Hematopoietic multipotent progenitor cell treated with erythropoietin and hydrocortisone succinate and interleukin-3 and kit ligand, for 17 days (in vitro differentiated cells): ENCODE data around the gene GLIPR1L1.

Experiments
- DNase-seq: peaks from one replicate; pipeline ENCODE4 v3.0.0-alpha.2; 2015; ENCODE audit warnings: low spot score

The GLIPR1L1 gene

DNA sequence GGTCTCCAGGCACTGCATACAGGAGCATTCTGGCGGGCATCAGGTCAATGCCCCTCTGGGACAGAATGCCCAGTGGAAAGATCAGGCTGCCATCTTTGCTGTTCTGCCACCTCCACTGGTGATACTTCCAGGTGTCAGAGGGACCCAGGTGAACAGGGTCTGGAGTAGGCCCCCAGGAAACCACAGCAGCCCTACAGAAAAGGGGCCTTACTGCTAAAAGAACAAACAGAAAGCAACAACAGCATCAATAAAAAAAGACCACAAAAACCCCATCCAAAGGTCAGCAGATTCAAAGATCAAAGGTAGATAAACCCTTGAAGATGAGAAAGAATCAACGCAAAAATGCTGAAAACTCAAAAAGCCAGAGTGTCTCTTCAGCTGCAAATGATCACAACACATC lies 15.9 kb downstream of the GLIPR1L1 start:
- no peak for DNase-seq

DNA sequence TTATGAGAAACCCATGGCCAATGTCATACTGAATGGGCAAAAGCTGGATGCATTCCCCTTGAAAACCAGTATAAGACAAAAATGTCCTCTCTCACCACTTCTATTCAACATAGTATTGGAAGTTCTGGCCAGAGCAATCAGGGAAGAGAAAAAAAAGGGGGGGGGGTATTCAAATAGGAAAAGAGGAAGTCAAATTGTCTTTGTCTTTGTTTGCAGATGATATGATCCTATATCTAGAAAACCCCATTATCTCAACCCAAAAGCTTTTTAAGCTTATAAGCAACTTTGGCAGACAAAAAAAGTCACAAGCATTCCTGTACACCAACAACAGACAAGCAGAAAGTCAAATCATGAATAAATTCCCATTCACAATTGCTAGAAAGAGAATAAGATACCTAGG lies 19.5 kb downstream of the GLIPR1L1 start:
- no peak for DNase-seq

GRCh38 chr12:75360920-75361319 lies 26.4 kb downstream of the GLIPR1L1 start:
- DNase-seq, result no peak

DNA sequence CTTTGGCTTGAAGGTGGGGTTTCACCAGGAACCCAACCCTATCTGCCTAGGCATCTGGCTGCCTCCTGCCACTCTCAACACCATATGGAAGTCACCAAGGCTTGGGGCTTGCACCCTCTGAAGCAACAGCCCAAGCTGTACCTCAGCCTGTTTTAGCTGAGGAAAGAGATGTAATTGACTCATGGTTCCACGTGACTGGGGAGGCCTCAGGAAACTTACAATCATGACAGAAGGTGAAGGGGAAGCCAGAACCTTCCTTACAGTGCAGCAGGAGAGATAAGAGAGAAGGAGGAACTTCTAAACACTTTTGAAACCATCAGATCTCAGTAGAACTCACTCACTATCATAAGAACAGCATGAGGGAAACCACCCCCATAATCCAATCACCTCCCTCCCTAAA lies 26.9 kb downstream of the GLIPR1L1 start:
- DNase-seq, result no peak

DNA sequence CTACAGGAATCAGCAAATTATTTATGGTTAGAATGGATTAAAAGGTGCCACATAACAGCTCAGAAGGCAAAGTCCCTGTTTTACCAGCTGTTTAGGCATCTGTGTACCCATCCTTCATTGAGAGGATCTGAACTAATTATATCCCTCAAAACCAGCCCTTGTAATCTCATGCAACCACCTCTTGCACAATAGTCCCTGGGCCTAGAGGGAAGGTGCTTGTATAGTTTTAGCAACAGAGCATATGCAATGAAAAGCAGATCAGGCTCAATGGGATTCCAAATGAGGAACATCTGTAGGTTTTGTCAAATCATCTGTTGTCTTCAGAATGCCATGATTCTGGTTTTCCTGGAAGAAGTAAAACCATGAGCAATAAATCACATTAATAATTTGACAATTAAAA lies 30.4 kb downstream of the GLIPR1L1 start:
- no peak for DNase-seq

DNA sequence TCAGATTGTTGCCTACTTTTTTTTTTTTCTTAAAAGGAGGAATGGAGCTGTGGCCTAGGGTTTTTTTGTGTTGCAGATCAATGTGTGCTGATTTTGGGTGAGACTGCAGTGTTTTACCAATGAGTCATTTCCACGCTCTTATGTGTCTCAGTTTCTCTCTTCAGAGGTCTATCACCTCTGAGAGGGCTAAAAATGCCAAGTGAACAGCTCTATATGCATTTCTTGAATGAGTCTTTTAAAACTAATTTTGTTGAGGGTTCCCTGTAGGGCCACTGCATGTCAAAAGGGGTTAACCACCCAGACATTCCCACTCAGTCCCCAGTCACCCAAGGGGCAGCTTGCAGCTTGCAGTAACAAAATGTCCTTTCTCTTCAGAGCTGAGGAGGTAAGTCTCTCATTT lies 32.2 kb downstream of the GLIPR1L1 start:
- no peak for DNase-seq

DNA sequence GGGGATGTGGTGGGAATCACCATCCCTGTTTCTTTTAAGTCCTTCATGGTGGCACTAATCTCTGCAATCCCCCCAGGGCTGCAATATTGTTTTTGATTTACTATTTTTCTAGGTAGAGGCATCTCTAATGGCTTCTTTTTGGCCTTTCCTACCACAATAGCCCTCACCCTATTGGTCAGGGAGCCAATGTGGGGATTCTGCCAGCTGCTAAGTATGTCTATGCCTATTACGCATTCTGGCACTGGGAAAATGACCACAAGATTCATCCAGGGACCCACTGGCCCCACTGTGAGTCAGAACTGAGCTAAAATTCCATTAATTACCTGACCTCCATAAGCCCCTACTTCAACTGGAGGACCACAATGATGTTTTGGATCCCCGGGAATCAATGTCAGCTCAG lies 40.5 kb downstream of the GLIPR1L1 start:
- DNase-seq, result no peak

- DNase-seq, result no peak
These were observed 43.9 kb downstream of the GLIPR1L1 start for GRCh38 chr12:75378354-75378753.

DNA sequence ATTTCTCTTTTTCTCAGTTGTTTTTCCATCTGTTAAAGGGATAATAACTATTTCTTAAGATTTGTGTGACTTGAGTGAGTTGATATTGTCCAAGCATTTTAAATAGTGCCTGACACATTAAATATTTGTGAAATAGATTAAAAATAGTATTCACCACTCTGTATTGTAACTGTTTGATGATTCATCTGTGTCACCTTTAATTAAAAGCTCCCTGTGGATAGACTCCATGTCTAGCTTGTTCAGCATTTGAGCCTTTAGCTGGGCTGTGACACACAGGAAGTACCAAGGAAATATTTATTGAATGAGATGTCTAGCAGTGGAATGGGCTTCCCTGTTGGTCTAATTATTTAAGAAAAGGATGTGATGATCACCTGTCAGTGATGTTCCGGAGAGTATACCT lies 54.6 kb downstream of the GLIPR1L1 start:
- no peak for DNase-seq

DNA sequence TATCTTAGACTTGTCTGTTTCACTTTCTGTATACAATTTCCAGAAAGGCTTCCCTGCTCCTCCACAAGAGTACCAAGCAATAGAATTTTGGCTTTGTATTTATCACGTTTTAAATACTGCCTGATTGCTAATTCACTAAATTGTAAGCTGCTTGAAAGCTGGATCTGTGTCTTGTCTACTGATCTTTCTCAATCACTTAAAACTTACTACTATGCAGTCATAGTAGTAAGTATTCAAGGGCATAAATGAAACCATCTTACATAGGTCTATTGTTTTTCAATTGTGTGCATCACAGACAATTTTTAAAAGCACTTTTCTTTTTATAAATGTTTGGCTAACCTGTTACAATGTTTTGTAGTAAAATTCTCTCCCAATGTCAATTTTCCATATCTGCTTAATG lies 55.2 kb downstream of the GLIPR1L1 start:
- peak; percentile 12 for DNase-seq

DNA sequence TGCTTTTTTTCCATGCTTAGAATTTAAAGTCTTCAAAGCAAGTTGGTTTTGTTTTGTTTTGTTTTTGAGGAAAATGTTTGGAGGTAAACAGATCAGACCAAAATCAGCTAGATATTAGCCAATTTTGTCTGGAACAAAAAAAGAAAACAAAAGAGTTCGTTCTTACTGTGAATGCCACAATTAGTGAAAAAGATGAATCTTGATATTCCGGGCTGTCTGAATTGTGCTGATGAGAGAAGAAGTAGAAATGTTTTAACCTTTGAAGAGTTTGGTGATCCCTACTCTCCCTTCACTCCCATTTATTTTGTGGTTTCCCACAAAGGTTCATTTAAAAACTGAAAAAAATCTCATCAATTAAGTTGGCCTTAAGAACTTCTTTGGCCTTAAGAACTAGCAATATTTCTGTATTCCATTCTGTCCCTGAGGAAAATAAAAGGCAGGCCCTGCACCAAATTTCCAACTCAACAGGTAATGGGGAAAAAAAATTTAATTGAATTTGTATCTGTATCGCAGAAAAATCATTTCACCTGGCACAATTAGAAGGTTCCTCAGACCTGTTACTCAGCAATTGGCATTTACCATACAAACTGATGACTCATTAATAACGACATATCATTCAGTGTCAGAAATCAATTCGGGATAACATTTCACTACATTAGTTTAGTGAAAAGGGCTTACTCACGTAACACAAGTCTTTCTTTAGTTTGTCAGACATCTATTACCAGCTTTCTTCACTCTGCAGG lies 55.9 kb downstream of the GLIPR1L1 start:
- DNase-seq, result peak; percentile 12

DNA sequence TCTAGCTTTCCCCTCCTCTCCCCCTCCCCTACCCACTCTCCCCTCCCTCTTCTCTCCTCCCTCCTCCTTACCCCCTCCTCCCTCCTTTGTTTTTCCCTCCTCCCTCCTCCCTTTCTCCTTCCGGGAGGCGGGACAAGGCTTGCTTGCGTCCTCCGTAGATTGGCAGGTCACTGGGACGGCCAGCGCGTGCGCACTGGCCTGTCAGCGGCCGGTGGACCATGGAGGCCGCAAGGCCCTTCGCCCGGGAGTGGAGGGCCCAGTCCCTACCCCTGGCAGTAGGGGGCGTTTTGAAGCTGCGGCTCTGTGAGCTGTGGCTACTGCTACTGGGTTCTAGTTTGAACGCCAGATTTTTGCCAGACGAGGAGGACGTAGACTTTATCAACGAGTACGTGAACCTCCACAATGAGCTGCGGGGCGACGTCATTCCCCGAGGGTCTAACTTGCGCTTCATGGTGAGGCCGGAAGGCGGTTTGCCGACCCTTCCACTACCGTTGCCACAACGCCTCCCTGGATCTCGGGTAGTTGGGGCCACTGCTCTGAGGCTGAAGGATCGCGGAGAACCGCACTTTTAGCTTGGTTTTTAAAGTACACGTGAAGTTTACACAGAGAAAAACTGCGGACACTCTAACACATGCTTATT lies 56.5 kb downstream of the GLIPR1L1 start, which contains the start of gene GLIPR1L2:
Gene GLIPR1L2 (plus strand): TSS at position 191 of the 640 bp plus-strand sequence. CDS start 28 bp downstream, at position 219.
- DNase-seq, result peak; percentile 94

GRCh38 chr12:75404231-75404630 lies 69.8 kb downstream of the GLIPR1L1 start:
- no peak for DNase-seq

DNA sequence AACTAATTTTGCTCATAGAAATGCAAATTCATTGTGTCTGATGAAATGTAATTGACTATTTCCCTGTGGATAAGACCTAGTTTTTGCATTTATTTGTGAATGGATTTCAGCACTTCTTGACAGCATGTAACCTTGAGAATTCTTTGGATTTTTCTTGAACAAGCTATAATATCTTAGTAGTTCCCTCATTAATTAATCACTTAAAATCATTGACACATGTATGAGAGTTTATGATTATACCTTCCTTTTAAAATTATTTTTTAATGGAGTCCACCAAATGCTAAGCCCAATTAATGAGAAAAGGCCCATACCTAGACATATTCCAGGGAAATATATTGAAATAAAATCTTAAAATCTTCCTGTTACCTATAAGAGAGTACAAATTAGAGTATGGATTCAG lies 73.2 kb downstream of the GLIPR1L1 start:
- DNase-seq, result no peak

DNA sequence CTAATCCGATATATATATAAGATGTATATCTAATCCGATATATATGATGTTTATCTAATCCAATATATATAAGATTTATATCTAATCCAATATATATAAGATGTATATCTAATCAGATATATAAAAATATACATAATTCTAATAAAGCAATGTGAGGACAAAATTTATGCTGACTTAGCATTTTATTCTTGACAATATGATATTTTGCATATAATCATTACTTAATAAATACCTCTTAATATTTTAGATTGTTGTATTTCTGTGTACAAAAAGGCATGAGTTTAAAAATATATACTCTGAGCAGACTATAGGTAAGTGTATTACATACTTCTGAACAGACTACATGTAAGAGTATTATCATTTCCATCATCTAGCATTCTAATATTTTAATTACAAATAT lies 75.4 kb downstream of the GLIPR1L1 start:
- DNase-seq, result no peak

DNA sequence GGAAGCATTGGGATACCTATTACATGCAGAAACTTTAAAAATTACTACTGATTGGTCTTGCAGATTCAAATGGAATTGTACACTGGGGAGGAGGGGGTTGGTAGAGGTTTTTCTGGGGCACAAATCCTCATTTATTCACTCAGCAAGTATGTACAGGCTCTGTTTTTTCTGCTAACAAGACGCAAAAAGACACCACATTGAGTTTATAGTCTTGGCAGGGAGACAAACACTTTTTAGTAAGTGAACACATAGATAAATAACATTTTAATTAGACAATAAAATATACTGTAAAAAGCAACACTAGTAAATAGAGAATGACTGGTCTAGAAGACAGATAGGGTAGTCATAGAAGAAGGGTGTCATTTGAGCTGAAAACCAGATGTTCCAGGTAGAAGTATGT lies 80.2 kb downstream of the GLIPR1L1 start:
- no peak for DNase-seq

DNA sequence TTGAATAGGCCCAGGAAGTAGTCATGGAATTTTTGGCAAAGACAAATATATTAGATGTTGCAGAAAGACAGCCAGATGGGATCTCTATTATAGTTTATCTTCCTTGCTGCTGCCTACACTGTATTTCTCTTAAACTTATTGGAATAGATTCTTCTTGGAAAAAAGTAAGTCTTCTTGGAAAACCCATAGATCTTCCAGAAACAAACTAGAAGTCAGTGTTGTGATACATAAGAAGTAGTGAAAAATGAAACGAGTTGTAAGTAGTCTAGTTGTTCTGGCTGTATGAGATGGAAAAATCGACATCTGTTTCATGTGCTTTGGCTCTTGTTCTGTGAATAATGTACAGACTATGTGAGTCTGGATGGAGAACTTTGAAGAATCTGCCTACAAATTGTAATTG lies 85.4 kb downstream of the GLIPR1L1 start:
- DNase-seq, result no peak
